ENCODE measurements around the gene ADAMTSL1. TPM values are rescaled to one million over a fixed set of nuclear protein-coding genes. Genes with fewer than 3 reads are reported as not detected.

Gene ADAMTSL1
- total and polyA plus RNA-seq, 4 donors: 0.31 to 3.4 (median 1.9) TPM

GRCh38 chr9:18910435-18910834 is 436.5 kb downstream of the ADAMTSL1 start:
- H3K27ac ChIP-seq (ENCODE audit: low read depth in 1 of 2, low read length in 2 of 2): no peak overlapping the region
- no peak for TF ChIP-seq JUND (IDR thresholded peaks at IDR 0.05)
- TF ChIP-seq HNF4G (IDR thresholded peaks at IDR 0.05): no peak
- no peak for TF ChIP-seq CTCF (IDR thresholded peaks at IDR 0.05; ENCODE audit: low read depth, low read length, missing input control)
- TF ChIP-seq TAF1 (conservative IDR thresholded peaks at IDR 0.05): no peak
- TF ChIP-seq MAX (IDR thresholded peaks at IDR 0.05): no peak
- TF ChIP-seq GABPA (IDR thresholded peaks at IDR 0.05 in 1 of 2, conservative IDR thresholded peaks at IDR 0.05 in 1 of 2): no peak
- TF ChIP-seq, protein P1, sequence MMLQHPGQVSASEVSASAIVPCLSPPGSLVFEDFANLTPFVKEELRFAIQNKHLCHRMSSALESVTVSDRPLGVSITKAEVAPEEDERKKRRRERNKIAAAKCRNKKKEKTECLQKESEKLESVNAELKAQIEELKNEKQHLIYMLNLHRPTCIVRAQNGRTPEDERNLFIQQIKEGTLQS (IDR thresholded peaks at IDR 0.05): no peak
- no peak for TF ChIP-seq REST (IDR thresholded peaks at IDR 0.05)
- no peak for TF ChIP-seq RXRA (IDR thresholded peaks at IDR 0.05)
- H3K9ac ChIP-seq (ENCODE audit: low read depth in 1 of 2, low read length in 2 of 2): no peak overlapping the region
- no peak overlapping the region for H3K4me3 ChIP-seq (ENCODE audit: low read depth in 1 of 3, low read length in 3 of 3)
- H3K36me3 ChIP-seq (ENCODE audit: control insufficient read depth in 4 of 4, insufficient read depth in 3 of 4, low read depth in 1 of 4, low read length in 3 of 4): no peaks in the 10 kb centered on the region
- H3K9me3 ChIP-seq (ENCODE audit: control insufficient read depth in 4 of 4, low read length in 3 of 4): no peaks in the 10 kb centered on the region
- no peak for DNase-seq (ENCODE audit: low spot score)
- WGBS: 57% methylated on average over 2 of the region's 2 CpGs
- H3K27me3 ChIP-seq (ENCODE audit: control insufficient read depth in 4 of 4, insufficient read depth in 4 of 4, low read length in 3 of 4): peaks cover 0 to 6% (median 0%) of the 10 kb centered on the region in 4 donors
- H3K4me1 ChIP-seq (ENCODE audit: control insufficient read depth in 4 of 4, insufficient read depth in 4 of 4, low read length in 3 of 4): no peaks in the 10 kb centered on the region

DNA sequence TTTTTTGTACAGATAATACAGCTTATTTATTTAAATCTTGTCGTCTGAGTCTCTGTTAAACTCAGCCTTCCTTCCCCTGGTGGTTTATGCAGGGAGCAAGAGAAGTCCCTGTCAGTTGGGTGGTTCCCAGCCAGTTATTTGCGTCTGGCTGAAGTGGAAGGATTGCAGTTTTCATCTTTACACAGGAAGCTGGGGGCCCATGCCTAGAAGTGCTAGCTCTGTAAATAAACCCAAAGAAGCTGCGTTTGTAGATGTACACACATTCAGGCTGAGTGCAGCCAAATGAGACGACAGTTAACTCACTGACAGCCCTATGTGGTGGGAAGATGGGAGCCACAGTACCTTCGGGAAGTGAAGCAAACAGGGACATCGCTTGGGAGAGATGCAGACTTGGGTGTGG is 437.0 kb downstream of the ADAMTSL1 start:
- 47% methylated on average over 6 of the region's 6 CpGs for WGBS
- H3K9me3 ChIP-seq (ENCODE audit: control insufficient read depth in 4 of 4, low read length in 3 of 4): no peaks in the 10 kb centered on the region
- H3K27ac ChIP-seq (ENCODE audit: low read depth in 1 of 2, low read length in 2 of 2): no peak overlapping the region
- H3K27me3 ChIP-seq (ENCODE audit: control insufficient read depth in 4 of 4, insufficient read depth in 4 of 4, low read length in 3 of 4): peaks cover 0 to 6% (median 0%) of the 10 kb centered on the region in 4 donors
- H3K4me3 ChIP-seq (ENCODE audit: low read depth in 1 of 3, low read length in 3 of 3): no peak overlapping the region
- no peaks in the 10 kb centered on the region for H3K4me1 ChIP-seq (ENCODE audit: control insufficient read depth in 4 of 4, insufficient read depth in 4 of 4, low read length in 3 of 4)
- no peaks in the 10 kb centered on the region for H3K36me3 ChIP-seq (ENCODE audit: control insufficient read depth in 4 of 4, insufficient read depth in 3 of 4, low read depth in 1 of 4, low read length in 3 of 4)
- no peak overlapping the region for H3K9ac ChIP-seq (ENCODE audit: low read depth in 1 of 2, low read length in 2 of 2)
- DNase-seq (ENCODE audit: low spot score): no peak
- TF ChIP-seq NR2F2 (IDR thresholded peaks at IDR 0.05) (no peak), SP1 (IDR thresholded peaks at IDR 0.05) (no peak), EGR1 (IDR thresholded peaks at IDR 0.05; ENCODE audit: low read depth in 2 of 2) (no peak), CTCF (IDR thresholded peaks at IDR 0.05; ENCODE audit: low read depth, low read length, missing input control) (no peak), TAF1 (conservative IDR thresholded peaks at IDR 0.05) (no peak), RXRA (IDR thresholded peaks at IDR 0.05) (no peak), HNF4A (conservative IDR thresholded peaks at IDR 0.05) (no peak), ZBTB33 (IDR thresholded peaks at IDR 0.05) (no peak), MAX (IDR thresholded peaks at IDR 0.05) (no peak), FOXA1 (IDR thresholded peaks at IDR 0.05) (no peak), HNF4G (IDR thresholded peaks at IDR 0.05) (no peak), FOXA2 (IDR thresholded peaks at IDR 0.05) (no peak), RAD21 (IDR thresholded peaks at IDR 0.05) (no peak), GABPA (IDR thresholded peaks at IDR 0.05 in 1 of 2, conservative IDR thresholded peaks at IDR 0.05 in 1 of 2) (no peak)
- TF ChIP-seq, protein P1 (IDR thresholded peaks at IDR 0.05): no peak
